RCC 7860 (cell line): Measurements from ENCODE around the gene SCIMP.
"Not testable (repeated sequence)": the region's sequence is repeated elsewhere in the genome, so short reads cannot be mapped to it uniquely, and the experiment has no call there.

ENCODE experiments used
- DNase-seq: peaks from one replicate; pipeline ENCODE4 v3.0.0-alpha.2; 2015; ENCODE audit warnings: low spot score
- FAIRE-seq: peaks from 2 replicates; lab custom pipeline; 2012; peaks lifted over from hg19 to GRCh38; lab: Jason Lieb, UNC

Gene SCIMP

DNA sequence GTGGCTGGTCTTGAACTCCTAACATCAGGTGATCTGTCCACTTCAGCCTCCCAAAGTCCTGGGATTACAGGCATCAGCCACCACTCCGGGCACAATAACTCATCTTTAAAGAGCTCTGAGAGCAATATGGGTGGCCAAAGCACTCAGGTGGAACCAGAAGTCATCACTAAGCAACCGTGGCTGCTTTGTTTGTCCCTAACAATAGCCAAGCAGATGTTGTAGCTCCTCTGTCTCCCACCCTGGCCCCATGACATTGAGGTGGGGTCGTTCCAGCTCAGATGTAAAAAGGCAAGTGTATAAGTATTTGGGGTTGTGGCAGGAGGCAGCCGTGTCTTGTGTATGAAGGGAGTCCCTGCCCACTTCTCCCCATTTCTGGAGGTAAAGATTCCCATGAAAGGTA is 3.7 kb upstream of the SCIMP start:
- DNase-seq (no peak), FAIRE-seq (no peak)

DNA sequence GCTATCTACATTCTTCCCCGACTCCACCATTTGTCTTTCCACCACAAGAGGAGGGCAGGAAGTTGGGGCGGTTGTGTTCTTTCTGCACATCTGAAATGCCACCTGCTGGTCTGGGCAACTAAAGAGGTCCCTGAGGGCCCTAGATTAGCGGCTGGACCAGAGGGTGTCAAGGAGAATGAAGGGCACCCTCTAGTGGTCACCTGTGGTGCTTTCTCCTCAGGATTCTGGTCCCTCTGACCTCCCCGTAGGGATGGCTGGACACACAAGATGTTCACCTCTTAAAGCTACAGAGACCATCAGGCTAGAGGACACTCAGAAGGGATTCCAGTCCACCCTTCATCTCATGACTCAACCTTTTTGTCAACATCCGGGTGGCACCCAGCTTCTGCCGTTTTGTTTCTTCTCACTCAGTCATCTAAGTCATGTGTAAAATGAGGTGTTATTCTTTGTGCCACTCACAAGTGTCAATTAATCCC is 2.9 kb upstream of the SCIMP start:
- DNase-seq (peak; percentile 49), FAIRE-seq (no peak)

DNA sequence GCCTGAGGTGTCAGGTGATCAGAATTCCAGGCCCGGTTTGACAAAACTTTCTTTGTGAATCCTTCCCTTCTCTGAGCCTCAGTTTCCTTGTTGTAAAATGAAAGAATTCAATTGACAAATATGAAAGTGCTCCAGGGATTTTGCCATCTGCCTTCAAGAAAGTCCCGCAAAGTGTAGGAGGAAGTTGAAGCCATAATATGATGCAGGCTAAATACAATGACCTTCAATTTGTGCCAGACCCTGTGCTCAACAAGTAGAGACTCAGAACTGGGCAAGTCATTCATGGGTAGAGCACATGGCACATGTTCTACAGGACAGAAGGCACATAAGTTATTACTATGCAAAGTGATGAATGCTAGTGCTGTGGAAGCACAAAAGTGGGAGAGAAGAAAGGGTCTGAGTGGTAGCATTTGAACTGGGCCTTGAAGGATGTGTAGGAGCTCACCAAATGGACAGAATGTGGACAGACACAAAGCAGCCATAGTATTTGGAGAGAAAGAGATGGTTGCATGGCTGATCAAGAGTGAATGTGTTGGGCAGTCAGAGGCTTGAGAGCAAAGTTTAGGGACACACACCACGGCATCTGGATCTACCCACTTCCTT is 2.4 kb upstream of the SCIMP start:
- FAIRE-seq (no peak), DNase-seq (no peak)

DNA sequence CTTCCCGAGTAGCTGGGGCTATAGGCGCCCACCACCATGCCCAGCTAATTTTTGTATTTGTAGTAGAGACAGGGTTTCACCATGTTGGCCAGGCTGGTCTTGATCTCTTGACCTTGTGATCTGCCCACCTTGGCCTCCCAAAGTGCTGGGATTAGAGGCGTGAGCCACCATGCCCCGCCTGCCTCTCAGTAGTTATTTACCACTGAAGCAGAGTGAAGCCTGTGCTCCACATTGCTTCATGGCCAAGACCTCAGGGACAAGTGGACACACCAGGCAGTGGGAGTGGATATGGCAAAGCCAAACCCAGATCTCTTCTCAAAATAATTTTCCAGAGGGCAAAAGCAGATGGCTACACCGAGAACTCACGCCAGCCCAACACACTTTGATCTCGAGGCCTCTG is 1.2 kb downstream of the SCIMP start:
- not testable (repeated sequence) for FAIRE-seq, DNase-seq

DNA sequence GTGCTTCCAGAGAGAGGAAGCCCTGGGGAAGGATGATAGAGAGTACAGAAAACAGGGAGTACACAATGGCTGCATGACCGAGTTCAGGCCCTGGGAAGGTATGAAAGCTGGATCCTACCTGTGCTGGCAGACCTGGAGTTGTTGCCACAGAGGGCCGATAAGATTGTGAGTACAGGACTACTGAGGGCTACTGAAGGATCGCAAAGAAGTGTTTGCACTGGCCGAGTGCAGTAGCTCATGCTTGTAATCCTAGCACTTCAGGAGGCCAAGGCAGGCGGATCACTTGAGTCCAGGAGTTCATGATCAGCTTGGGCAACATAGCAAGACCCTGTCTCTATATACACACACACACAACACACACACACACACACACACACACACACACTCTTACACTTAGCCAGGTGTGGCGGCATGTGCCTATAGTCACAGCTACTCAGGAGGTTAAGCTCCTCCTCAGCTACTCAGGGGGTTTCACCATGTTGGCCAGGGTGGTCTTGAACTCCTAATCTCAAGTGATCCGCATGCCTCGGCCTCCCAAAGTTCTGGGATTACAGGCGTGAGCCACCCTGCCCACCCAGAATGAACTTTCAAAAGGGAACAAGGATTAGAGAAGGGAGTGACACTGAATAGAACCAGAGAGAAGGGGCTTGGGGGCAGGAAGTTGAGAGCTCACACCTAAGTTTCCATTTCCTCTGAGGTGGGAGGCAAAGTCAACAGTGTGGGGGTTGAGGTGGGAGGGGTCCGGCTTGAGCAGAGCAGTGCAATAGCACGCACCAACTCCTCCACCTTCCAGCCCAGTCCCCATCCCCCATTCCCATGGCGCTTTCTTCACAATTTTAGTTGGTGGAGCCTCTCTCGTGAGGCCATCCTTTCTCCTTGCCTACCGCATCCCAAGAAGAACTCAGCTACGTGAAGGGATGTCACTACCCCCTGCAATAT is 7.5 kb downstream of the SCIMP start:
- FAIRE-seq (no peak), DNase-seq (no peak)

DNA sequence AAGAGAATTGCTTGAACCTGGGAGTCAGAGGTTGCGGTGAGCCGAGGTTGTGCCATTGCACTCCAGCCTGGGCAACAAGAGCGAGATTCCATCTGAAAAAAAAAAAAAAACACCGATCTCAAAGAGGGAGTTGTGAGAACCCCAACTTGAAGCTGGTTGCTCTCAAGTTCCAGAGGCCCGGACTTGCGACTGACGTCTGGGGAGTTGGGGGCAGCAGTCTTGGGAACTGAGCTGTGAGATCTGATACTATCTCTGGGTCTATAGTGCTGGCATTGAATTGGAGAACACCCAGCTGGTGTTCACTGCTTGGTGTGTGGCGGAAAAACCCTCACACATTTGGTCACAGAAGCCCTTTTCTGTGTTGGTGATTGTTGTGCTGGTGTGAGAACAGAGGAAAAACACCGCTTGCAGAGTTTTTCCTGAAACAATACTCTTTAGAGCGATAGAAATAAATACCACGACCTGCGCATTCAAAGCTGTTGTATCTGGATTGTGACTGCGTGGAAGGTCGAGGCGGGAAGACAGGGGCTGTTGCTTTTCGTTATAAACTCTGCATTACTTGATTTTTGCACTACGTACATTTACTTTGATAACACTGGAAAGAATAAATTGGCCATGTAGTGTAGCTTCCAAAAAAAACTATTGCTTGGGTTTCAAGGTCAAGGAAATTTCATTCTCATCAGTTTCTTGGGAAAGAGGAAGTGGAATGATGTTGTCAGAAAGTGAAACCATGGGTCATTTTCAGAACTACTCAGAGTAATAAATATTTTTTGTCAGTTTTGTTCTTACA is 8.8 kb downstream of the SCIMP start:
- FAIRE-seq: no peak
- DNase-seq: no peak

DNA sequence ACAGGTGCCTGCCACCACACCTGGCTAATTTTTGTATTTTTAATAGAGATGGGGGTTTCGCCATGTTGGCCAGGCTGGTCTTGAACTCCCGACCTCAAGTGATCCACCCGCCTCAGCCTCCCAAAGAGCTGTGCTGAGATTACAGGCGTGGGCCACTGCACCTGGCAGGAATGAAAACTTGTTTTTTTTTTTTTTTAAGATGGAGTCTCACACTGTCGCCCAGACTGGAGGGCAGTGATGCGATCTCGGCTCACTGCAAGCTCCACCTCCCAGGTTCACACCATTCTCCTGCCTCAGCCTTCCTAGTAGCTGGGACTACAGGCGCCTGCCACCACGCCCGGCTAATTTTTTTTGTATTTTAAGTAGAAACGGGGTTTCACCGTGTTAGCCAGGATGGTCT is 12.7 kb downstream of the SCIMP start:
- DNase-seq, FAIRE-seq: not testable (repeated sequence)

DNA sequence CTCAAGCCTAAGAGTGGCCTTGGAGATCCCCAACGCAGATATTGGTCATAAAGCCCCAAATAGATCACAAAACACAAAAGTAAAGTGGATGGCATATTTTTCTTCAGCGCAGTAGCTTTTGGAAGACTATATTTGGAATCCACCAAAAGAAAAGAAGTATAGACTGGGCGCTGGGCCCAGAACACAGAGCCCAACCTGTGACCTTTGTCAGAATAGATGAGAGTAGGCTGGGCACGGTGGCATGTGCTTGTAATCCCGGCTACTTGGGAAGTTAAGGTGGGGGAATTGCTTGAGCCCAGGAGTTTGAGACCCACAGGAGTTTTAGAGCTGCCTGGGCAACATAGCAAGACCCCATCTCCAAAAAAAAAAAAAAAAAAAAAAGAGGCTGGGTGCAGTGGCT is 14.6 kb downstream of the SCIMP start:
- DNase-seq: no peak
- no peak for FAIRE-seq

DNA sequence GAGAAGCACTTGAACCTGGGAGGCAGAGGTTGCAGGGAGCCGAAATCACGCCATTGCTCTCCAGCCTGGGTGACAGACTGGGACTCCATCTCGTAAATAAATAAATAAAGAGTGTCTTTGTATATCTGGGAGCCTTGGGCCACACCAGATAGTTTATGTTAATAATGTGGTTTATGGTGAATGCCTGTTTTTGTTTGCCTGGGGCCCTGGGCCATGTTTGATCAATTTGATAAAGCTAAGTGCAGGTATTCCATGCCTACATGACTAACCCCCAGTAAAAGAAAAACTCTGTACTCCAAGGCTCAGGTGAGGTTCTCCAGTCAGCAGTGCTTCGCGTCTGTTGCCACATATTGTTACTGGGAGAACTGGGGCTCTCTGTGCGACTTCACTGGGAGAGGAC is 15.1 kb downstream of the SCIMP start:
- no peak for FAIRE-seq

DNA sequence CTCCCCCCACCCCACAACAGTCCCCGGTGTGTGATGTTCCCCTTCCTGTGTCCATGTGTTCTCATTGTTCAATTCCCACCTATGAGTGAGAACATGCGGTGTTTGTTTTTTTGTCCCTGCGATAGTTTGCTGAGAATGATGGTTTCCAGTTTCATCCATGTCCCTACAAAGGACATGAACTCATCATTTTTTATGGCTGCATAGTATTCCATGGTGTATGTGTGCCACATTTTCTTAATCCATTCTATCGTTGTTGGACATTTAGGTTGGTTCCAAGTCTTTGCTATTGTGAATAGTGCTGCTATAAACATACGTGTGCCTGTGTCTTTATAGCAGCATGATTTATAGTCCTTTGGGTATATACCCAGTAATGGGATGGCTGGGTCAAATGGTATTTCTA is 17.1 kb downstream of the SCIMP start:
- FAIRE-seq, DNase-seq: not testable (repeated sequence)

More for the DNA sequence above, 15.1 kb downstream of the SCIMP start:
- no peak for DNase-seq

DNA sequence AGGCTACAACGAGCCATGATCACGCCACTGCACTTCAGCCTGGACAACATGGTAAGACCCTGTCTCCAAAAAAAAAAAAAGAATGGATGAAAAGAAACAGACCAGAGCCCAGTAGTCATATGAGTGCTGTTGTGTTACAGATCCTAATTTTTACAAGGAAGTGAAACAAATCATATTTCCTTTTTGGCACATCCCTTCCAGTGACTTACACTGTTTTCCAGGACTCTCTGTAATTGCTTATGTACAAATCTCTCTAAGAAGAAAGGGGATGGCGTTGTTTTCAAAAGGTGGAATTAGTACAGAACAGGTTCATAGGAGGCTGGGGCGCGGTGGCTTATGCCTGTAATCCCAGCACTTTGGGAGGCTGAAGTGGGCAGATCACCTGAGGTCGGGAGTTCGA is 23.2 kb downstream of the SCIMP start:
- DNase-seq: no peak
- no peak for FAIRE-seq

DNA sequence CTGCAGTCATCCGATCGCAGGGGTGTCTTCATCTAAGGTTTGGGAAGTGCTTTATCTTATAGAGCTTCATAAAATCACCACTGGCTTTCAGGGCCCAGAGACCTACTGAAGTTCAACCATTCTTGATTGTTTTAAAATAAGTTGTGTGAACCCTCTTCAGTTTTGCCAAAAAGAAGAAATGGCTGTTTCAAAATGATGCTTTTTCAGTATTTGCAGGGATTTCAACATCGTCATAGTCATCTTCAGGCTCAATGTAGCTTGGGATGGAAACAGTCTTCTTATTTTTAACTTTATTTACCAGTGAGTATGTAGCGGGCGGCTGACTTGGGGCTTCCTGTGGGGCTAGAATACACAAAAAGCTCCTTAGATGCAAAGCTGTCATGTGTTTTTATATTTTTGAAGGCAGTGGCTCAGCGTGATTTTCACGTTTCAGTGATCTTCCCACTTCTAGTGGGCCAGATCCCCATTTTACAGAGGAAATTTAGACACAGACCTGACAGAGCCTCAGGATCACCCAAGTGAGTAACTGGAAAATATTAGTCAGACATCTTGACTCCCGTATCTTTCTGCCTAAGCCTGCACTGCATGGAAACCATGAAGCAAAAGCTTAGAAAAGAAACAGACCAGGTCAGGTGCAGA is 23.9 kb downstream of the SCIMP start:
- no peak for FAIRE-seq
- DNase-seq: no peak

DNA sequence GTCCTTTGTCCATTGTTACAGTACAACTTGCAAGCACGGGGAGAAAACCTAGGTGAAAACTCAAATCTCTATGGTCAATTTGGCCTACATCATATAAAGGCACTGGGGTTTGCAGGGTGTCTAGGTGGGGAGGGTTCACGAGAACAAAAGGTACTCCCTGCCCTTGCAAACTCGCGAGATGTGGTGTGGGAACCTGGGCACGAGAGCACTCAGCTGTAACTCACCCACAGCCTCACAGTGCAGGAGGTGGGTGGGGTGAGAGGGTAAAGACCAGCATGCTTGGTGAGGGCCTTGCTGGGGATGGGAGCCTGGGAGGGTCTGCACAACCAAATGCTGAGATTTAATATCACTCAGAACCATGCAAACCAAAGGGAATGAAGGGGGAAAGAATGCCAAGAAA is 24.6 kb downstream of the SCIMP start:
- DNase-seq (no peak), FAIRE-seq (no peak)

DNA sequence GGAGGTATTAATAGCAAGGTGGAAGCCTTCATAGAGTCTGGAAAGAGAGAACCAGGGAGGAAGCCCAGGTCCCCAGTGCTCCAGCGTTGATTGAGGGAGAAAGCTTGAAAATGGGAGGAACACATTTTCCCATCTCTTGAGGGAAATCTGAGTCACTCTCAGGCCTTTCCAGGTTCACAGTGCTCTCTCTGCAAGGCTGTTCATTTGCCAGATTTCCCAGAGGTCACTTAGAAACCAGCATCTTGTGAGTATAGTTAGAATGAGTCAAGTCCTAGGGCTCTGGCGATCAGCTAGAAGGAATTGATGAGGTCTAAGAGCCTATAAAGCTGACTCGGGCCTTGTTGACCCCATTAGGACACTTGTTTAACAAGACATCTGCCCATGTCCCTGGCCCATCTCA is 25.3 kb downstream of the SCIMP start:
- FAIRE-seq (no peak), DNase-seq (no peak)

DNA sequence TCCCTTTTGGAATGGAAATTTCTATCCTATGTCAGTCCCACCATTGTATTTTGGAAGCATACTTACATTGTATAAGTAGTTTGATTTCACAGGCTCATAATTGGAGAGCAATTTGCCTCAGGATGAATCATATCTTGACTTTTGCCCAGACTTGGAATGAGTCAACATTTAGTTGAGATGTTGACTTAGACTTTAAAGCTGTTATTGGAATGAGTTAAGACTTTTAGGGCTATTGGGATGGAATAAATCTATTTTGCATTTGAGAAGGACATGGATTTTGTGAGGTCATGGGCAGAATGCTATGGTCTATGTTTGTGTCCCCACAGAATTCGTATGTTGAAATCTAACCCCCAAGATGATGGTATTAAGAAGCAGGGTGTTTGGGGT is 30.8 kb downstream of the SCIMP start:
- FAIRE-seq: no peak
- DNase-seq: peak; percentile 13

DNA sequence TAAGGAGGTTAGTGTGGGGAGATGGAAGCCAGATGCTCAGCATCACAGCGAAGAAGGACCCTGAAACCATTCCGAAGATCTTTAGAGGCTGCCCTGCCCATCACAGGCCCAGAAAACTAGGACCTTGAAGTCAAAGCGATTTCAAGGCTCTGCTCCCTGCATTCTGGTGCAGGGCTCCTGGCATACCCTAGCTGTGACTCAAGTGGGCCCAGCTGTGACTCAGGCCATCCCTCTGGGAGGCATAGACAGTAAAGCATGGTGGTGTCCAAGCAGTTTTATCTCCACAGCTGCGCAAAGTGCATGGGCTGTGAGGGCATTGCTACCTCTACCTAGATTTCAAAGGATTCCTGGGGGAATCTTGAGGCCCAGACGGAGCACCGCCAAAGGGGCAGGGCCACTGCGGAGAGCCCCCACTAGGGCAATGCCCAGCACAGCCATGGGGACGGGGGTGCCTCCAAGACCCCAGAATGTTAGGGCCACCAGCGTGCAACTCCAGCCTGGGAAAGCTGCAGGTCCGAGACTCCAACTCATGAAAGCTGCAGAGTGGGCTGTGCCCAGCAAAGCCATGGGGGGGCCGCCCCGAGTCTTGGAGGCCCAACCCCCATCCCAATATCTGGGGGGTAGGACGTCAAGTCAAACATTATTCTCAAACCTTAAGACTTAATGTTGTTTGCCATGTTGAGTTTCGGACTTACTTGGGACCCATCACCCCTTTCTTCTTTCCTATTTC is 31.3 kb downstream of the SCIMP start:
- FAIRE-seq (no peak), DNase-seq (peak; percentile 7)

DNA sequence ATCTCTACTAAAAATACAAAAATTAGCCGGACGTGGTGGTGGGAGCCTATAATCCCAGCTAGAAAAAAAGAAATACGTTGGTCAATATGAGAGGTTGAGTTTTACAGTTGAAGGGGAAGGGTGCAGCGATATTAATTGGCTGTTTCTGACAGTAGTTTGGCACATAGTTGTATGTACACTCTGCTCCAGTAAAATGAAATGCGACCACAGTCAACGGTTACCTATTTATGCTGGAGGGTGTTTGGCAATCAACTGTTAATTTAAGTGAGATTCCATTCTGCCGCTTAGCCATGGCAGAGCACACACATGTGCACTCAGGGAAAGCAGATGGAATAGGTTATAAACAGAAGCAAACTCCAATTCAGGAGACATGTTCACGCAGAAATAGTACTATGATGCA is 33.6 kb downstream of the SCIMP start:
- DNase-seq: no peak
- FAIRE-seq: no peak

DNA sequence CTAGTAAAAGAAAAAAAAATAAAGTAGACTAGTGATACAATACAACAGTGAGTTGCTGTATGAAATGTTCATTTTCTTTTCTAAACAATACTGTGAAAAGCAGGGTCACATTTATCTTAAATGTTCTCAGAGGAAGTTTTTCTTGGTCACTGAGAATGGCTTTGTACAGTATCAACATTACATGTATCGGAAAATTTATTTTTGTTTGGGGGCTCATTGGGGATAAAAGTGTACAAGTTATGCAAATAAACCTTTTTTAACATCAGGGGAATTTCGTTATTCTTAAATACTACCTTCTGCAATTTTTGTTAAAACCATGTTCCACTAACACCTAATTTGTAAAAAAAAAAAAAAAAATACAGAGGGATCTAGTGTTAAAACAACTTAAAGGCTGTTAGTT is 34.3 kb downstream of the SCIMP start:
- DNase-seq (no peak), FAIRE-seq (no peak)

DNA sequence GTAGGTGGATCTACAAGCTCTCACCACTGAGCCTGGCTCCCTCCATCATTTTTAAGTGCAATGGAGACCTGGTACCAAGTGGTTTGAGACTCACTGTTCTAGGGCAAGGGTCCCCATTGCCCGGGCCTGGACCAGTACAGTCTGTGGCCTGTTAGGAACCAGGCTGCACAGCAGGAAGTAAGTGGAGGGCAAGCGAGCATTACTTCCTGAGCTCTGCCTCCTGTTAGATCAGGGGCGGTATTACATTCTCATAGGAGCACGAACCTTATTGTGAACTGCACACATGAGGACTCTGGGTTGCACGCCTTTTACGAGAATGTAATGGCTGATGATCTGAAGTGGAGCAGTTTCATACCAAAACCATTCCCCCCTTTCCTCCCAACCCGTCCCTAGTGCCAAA is 36.2 kb downstream of the SCIMP start:
- no peak for DNase-seq
- FAIRE-seq: no peak

DNA sequence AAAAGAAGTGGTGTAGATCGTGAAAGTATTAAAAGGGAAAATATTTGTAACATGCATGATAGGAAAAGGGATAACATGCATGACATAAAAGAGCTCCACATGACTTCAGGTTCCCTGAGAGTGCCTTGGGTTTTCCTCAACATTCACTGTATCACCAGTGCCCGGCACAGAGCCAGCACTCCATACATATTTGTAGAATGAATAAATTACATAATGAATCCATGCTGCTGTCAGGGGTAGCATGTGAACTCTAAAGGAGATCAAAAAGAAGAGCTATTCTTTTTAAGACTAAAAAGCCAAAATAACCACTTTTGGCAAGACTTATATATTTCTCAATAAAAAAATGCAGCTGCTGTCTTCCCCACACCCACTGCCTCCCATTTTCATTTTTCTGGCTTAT is 40.3 kb downstream of the SCIMP start:
- no peak for DNase-seq
- FAIRE-seq: no peak
